ENCODE measurements around the gene SLC39A12. TPM values are rescaled to one million over a fixed set of nuclear protein-coding genes. Genes with fewer than 3 reads are reported as not detected.

Gene SLC39A12
- total and polyA plus RNA-seq, 2 of the 8 experiments (the other 6 are each of a cell fraction or from before 2014, with no cell fraction given) = not detected

GRCh38 chr10:17961551-17962422, 10.1 kb downstream of the SLC39A12 start (continued):
- TF ChIP-seq CHD7 (IDR thresholded peaks at IDR 0.05; ENCODE audit: insufficient replicate concordance, low read length) = no peak
- TF ChIP-seq BCL11A (IDR thresholded peaks at IDR 0.05; ENCODE audit: low read depth in 2 of 2, low read length in 2 of 2) = no peak
- no peak for TF ChIP-seq ZNF274 (IDR thresholded peaks at IDR 0.05; ENCODE audit: borderline replicate concordance, extremely low read depth, low read length)
- no peak for TF ChIP-seq SUZ12 (IDR thresholded peaks at IDR 0.05; ENCODE audit: low read length)
- TF ChIP-seq RFX5 (IDR thresholded peaks at IDR 0.05; ENCODE audit: borderline replicate concordance, low read depth, low read length) = no peak
- TF ChIP-seq ATF3 (IDR thresholded peaks at IDR 0.05; ENCODE audit: insufficient read depth, low read depth, low read length) = no peak
